GM21737 (cell line): ENCODE data around the gene ENDOD1.

Source experiments
- ATAC-seq: cut with Tn5 transposase; IDR thresholded peaks from one replicate; pipeline ENCODE4 v1.9.1; 2021; ENCODE audit warnings: mild to moderate bottlenecking, moderate library complexity; ENCODE audit not compliant: unreplicated experiment

ENDOD1 gene

GRCh38 chr11:95138448-95138847 is 48.8 kb downstream of the ENDOD1 start:
- peak; percentile 82 for ATAC-seq

- no peak for ATAC-seq
Observed at GRCh38 chr11:95140397-95141033, 50.9 kb downstream of the ENDOD1 start.

- no peak for ATAC-seq
Observed at GRCh38 chr11:95142431-95142830, 52.8 kb downstream of the ENDOD1 start.

GRCh38 chr11:95143106-95143681 is 53.5 kb downstream of the ENDOD1 start:
- no peak for ATAC-seq

- ATAC-seq, result no peak
Observed at GRCh38 chr11:95144313-95145235, 54.9 kb downstream of the ENDOD1 start.

GRCh38 chr11:95145430-95146060 is 55.9 kb downstream of the ENDOD1 start:
- ATAC-seq, result no peak

- no peak for ATAC-seq
Observed at GRCh38 chr11:95147364-95147905, 57.8 kb downstream of the ENDOD1 start.

GRCh38 chr11:95148406-95148805 is 58.8 kb downstream of the ENDOD1 start:
- ATAC-seq, result no peak

GRCh38 chr11:95148938-95149337 is 59.3 kb downstream of the ENDOD1 start:
- ATAC-seq, result no peak

GRCh38 chr11:95149651-95150364 is 60.2 kb downstream of the ENDOD1 start:
- no peak for ATAC-seq

GRCh38 chr11:95150956-95151684 is 61.5 kb downstream of the ENDOD1 start:
- ATAC-seq, result peak; percentile 83

- ATAC-seq, result no peak
Observed at GRCh38 chr11:95152876-95153856, 63.5 kb downstream of the ENDOD1 start.

GRCh38 chr11:95153857-95154246 is 64.2 kb downstream of the ENDOD1 start:
- ATAC-seq, result no peak

GRCh38 chr11:95154514-95154913 is 64.9 kb downstream of the ENDOD1 start:
- no peak for ATAC-seq

GRCh38 chr11:95155385-95155784 is 65.7 kb downstream of the ENDOD1 start:
- no peak for ATAC-seq

GRCh38 chr11:95156133-95156721 is 66.6 kb downstream of the ENDOD1 start:
- ATAC-seq, result no peak

- no peak for ATAC-seq
Observed at GRCh38 chr11:95156916-95157541, 67.4 kb downstream of the ENDOD1 start.

GRCh38 chr11:95157824-95158223 is 68.2 kb downstream of the ENDOD1 start:
- ATAC-seq, result no peak
